Dedifferentiated amniotic fluid mesenchymal stem cell (primary cell): ENCODE data around the gene IDH3B.
A peak's percentile ranks its signal among the peaks of the same experiment; 100 is the strongest.
"Not testable (repeated sequence)": the region's sequence is repeated elsewhere in the genome, so short reads cannot be mapped to it uniquely, and the experiment has no call there.

Experiments
- DNase-seq: peaks from one replicate; pipeline ENCODE4 v3.0.0-alpha.2; 2016; ENCODE audit errors: extremely low spot score

The IDH3B gene

GRCh38 chr20:2663887-2664719 lies at the start of gene IDH3B:
Gene IDH3B (minus strand): TSS chr20:2664216. CDS start chr20:2664188, 28 bp downstream.
- DNase-seq = peak; percentile 94

GRCh38 chr20:2713285-2713684 lies 49.3 kb upstream of the IDH3B start:
- DNase-seq = no peak

- DNase-seq = no peak
Measured at GRCh38 chr20:2709205-2709981, 45.4 kb upstream of the IDH3B start.

- no peak for DNase-seq
Measured at GRCh38 chr20:2708665-2709064, 44.6 kb upstream of the IDH3B start.

- no peak for DNase-seq
Measured at GRCh38 chr20:2708073-2708415, 44.0 kb upstream of the IDH3B start.

- DNase-seq = no peak
Measured at GRCh38 chr20:2707353-2708072, 43.5 kb upstream of the IDH3B start.

GRCh38 chr20:2706688-2707352 lies 42.8 kb upstream of the IDH3B start:
- no peak for DNase-seq

- no peak for DNase-seq
Measured at GRCh38 chr20:2705931-2706645, 42.1 kb upstream of the IDH3B start.

GRCh38 chr20:2703716-2704475 lies 39.9 kb upstream of the IDH3B start:
- DNase-seq = no peak

GRCh38 chr20:2701671-2702081 lies 37.7 kb upstream of the IDH3B start:
- no peak for DNase-seq

GRCh38 chr20:2700913-2701620 lies 37.1 kb upstream of the IDH3B start:
- DNase-seq = no peak

- DNase-seq = no peak
Measured at GRCh38 chr20:2699775-2700413, 35.9 kb upstream of the IDH3B start.

GRCh38 chr20:2698912-2699311 lies 34.9 kb upstream of the IDH3B start:
- DNase-seq = no peak

- no peak for DNase-seq
Measured at GRCh38 chr20:2698186-2698817, 34.3 kb upstream of the IDH3B start.

GRCh38 chr20:2697768-2698167 lies 33.8 kb upstream of the IDH3B start:
- no peak for DNase-seq

- no peak for DNase-seq
Measured at GRCh38 chr20:2696646-2697045, 32.6 kb upstream of the IDH3B start.

- not testable (repeated sequence) for DNase-seq
Measured at GRCh38 chr20:2695984-2696525, 32.0 kb upstream of the IDH3B start.

- DNase-seq = no peak
Measured at GRCh38 chr20:2695206-2695983, 31.4 kb upstream of the IDH3B start.
